ENCODE measurements around the gene TSPAN11.
"Not testable (repeated sequence)": the region's sequence is repeated elsewhere in the genome, so short reads cannot be mapped to it uniquely, and the experiment has no call there.

The TSPAN11 gene

GRCh38 chr12:31005256-31005943 is 78.9 kb downstream of the TSPAN11 start:
- FAIRE-seq: no peak

- FAIRE-seq: no peak
Measured at GRCh38 chr12:31005944-31006361, 79.4 kb downstream of the TSPAN11 start.

GRCh38 chr12:31006416-31007152 is 80.0 kb downstream of the TSPAN11 start:
- FAIRE-seq: no peak

- no peak for FAIRE-seq
Measured at GRCh38 chr12:31007153-31007495, 80.6 kb downstream of the TSPAN11 start.

GRCh38 chr12:31007636-31008175 is 81.2 kb downstream of the TSPAN11 start:
- FAIRE-seq: no peak

- no peak for FAIRE-seq
Measured at GRCh38 chr12:31008241-31008761, 81.8 kb downstream of the TSPAN11 start.

- FAIRE-seq: no peak
Measured at GRCh38 chr12:31008961-31009840, 82.7 kb downstream of the TSPAN11 start.

GRCh38 chr12:31009976-31010375 is 83.4 kb downstream of the TSPAN11 start:
- no peak for FAIRE-seq

GRCh38 chr12:31011336-31011735 is 84.8 kb downstream of the TSPAN11 start:
- no peak for FAIRE-seq

- no peak for FAIRE-seq
Measured at GRCh38 chr12:31011746-31012566, 85.4 kb downstream of the TSPAN11 start.

GRCh38 chr12:31012567-31012891 is 86.0 kb downstream of the TSPAN11 start:
- not testable (repeated sequence) for FAIRE-seq

GRCh38 chr12:31015215-31015614 is 88.7 kb downstream of the TSPAN11 start:
- FAIRE-seq: no peak

- no peak for FAIRE-seq
Measured at GRCh38 chr12:31016057-31016456, 89.5 kb downstream of the TSPAN11 start.

- no peak for FAIRE-seq
Measured at GRCh38 chr12:31017535-31017934, 91.0 kb downstream of the TSPAN11 start.

- no peak for FAIRE-seq
Measured at GRCh38 chr12:31018106-31018789, 91.7 kb downstream of the TSPAN11 start.

GRCh38 chr12:31018790-31019505 is 92.4 kb downstream of the TSPAN11 start:
- no peak for FAIRE-seq

GRCh38 chr12:31019561-31019960 is 93.0 kb downstream of the TSPAN11 start:
- no peak for FAIRE-seq

GRCh38 chr12:31019976-31020375 is 93.4 kb downstream of the TSPAN11 start:
- FAIRE-seq: no peak

GRCh38 chr12:31020385-31021166 is 94.0 kb downstream of the TSPAN11 start:
- no peak for FAIRE-seq

GRCh38 chr12:31021181-31021580 is 94.6 kb downstream of the TSPAN11 start:
- no peak for FAIRE-seq

Data from A204.1 (cell line).